Endothelial cell of umbilical vein (primary cell): ENCODE data around the gene ID1. TPM values are rescaled to one million over a fixed set of nuclear protein-coding genes. Genes with fewer than 3 reads are reported as not detected.

Source experiments
- BruUV-seq: library from RNA; stranded (reverse); fragments of 400-500 nt; replicated peaks from 2 replicates; lab custom pipeline; 2021; lab: Mats Ljungman, UMichigan
- CTCF ChIA-PET: fragments of 300-600, 350-600 bp; sonication (Branson Sonifier 250); formaldehyde crosslinking; loops from one replicate; lab custom pipeline; 2021; ENCODE audit warnings: antibody characterized with exemption, inconsistent platforms; lab: Charles Lee
- POLR2A ChIA-PET: fragments of 300-600, 350-600 bp; sonication (Branson Sonifier 250); formaldehyde crosslinking; loops from one replicate; lab custom pipeline; 2021; ENCODE audit warnings: antibody characterized with exemption, inconsistent platforms; lab: Charles Lee
- DNase-seq: peaks from one replicate; pipeline ENCODE4 v3.0.0-alpha.2; 2011; ENCODE audit warnings: low read depth, low spot score
- FAIRE-seq: peaks from 2 replicates; lab custom pipeline; 2011; peaks lifted over from hg19 to GRCh38; lab: Jason Lieb, UNC
- H2AFZ ChIP-seq: 2 replicates; pipeline ENCODE4 v1.6.0; 2012; ENCODE audit warnings: low read depth, low read length, control low read depth, inconsistent platforms
- H3K27ac ChIP-seq: 2 replicates; pipeline ENCODE4 v1.5.1; 2011; ENCODE audit warnings: low read depth, mild to moderate bottlenecking, control low read depth, low read length, moderate library complexity; ENCODE audit not compliant: insufficient read depth
- H3K27me3 ChIP-seq, 2 experiments: 2 replicates each; pipeline versions ENCODE4 v1.6.0 to v1.6.1; 2011; ENCODE audit warnings: low read length in 2 of 2, mixed read lengths in 1 of 2; ENCODE audit not compliant: control insufficient read depth in 2 of 2, insufficient read depth in 2 of 2
- H3K36me3 ChIP-seq, 2 experiments: 2 replicates in 1 of 2; 3 replicates in 1 of 2; pipeline ENCODE4 v1.5.1; 2011; ENCODE audit warnings: low read length in 2 of 2, mild to moderate bottlenecking in 1 of 2, moderate library complexity in 1 of 2; ENCODE audit not compliant: control insufficient read depth in 2 of 2, insufficient read depth in 2 of 2; ENCODE audit errors: extremely low read depth in 1 of 2
- H3K4me1 ChIP-seq: 3 replicates; pipeline ENCODE4 v1.5.1; 2011; ENCODE audit warnings: mild to moderate bottlenecking, low read length; ENCODE audit not compliant: control insufficient read depth, insufficient read depth; ENCODE audit errors: extremely low read depth
- H3K4me2 ChIP-seq: 2 replicates; pipeline ENCODE4 v1.6.1; 2011; ENCODE audit warnings: low read length, control low read depth, mixed read lengths; ENCODE audit not compliant: insufficient read depth
- H3K4me3 ChIP-seq, 3 experiments: fragments of 200-600 bp in 1 of 3; sonication (generic), shearing (Covaris generic) in 1 of 3; replicated peaks in 1 of 3; 2 replicates each; pipeline ENCODE4 v1.5.1; 2011 to 2016; ENCODE audit warnings: control low read depth in 3 of 3, low read length in 3 of 3, mild to moderate bottlenecking in 2 of 3, inconsistent platforms in 1 of 3, low read depth in 1 of 3, moderate library complexity in 1 of 3; ENCODE audit not compliant: insufficient read depth in 1 of 3
- H3K79me2 ChIP-seq: 2 replicates; pipeline ENCODE4 v1.6.0; 2012; ENCODE audit warnings: low read length, inconsistent platforms; ENCODE audit not compliant: control insufficient read depth, insufficient read depth
- H3K9ac ChIP-seq: replicated peaks from 2 replicates; pipeline ENCODE3; 2011; ENCODE audit warnings: low read length, control low read depth; ENCODE audit not compliant: insufficient read depth; ENCODE audit errors: extremely low read depth
- H3K9me1 ChIP-seq: replicated peaks from 3 replicates; pipeline ENCODE4 v1.6.0; 2011; ENCODE audit warnings: mild to moderate bottlenecking, low read length; ENCODE audit not compliant: control insufficient read depth, insufficient read depth; ENCODE audit errors: extremely low read depth
- H3K9me3 ChIP-seq: replicated peaks from 2 replicates; pipeline ENCODE4 v1.5.1; 2012; ENCODE audit warnings: low read length, inconsistent platforms; ENCODE audit not compliant: control insufficient read depth, insufficient read depth
- H4K20me1 ChIP-seq: replicated peaks from 2 replicates; pipeline ENCODE3; 2011; ENCODE audit warnings: mild to moderate bottlenecking, low read length; ENCODE audit not compliant: control insufficient read depth, insufficient read depth; ENCODE audit errors: extremely low read depth
- EZH2 ChIP-seq: IDR thresholded peaks from 2 replicates; pipeline ENCODE4 v1.6.1; 2012; ENCODE audit warnings: borderline replicate concordance, low read depth, mild to moderate bottlenecking, moderate library complexity, low read length, inconsistent platforms; ENCODE audit not compliant: severe bottlenecking
- FOS ChIP-seq: IDR thresholded peaks from 2 replicates; pipeline ENCODE4 v1.6.1; 2011; ENCODE audit warnings: mild to moderate bottlenecking, low read length, moderate library complexity, borderline replicate concordance; ENCODE audit not compliant: insufficient read depth
- GATA2 ChIP-seq: IDR thresholded peaks from 2 replicates; pipeline ENCODE4 v1.7.0; 2011; ENCODE audit warnings: low read depth, mild to moderate bottlenecking, moderate library complexity, mixed read lengths, low read length; ENCODE audit not compliant: insufficient read length, insufficient read depth
- JUN ChIP-seq: IDR thresholded peaks from 2 replicates; pipeline ENCODE4 v1.6.1; 2011; ENCODE audit warnings: borderline replicate concordance, low read depth; ENCODE audit not compliant: insufficient read length, insufficient read depth
- MYC ChIP-seq: IDR thresholded peaks from one replicate; pipeline ENCODE4 v1.6.1; 2011; ENCODE audit warnings: mild to moderate bottlenecking, low read depth, low read length
- POLR2AphosphoS5 ChIP-seq: IDR thresholded peaks from 2 replicates; pipeline ENCODE4 v1.6.1; 2012; ENCODE audit warnings: low read depth, mild to moderate bottlenecking, control low read depth, low read length, moderate library complexity; ENCODE audit not compliant: insufficient read depth
- dilution Hi-C: fragments of 300-500 bp; cut with MboI; formaldehyde crosslinking; loops from one replicate; pipeline ENCODE4 v1.15.0; 2019; ENCODE audit warnings: low sequenced_read_pairs; ENCODE audit not compliant: extremely low pct_ligation_motif_present
- intact Hi-C: fragments of 100-400 bp; cut with micrococcal nuclease; formaldehyde crosslinking; loops from one replicate; pipeline ENCODE4 v1.10.0; 2022
- polyA plus RNA-seq, 4 experiments: library from polyadenylated mRNA; depleted of rRNA in 3 of 4; stranded (reverse) in 3 of 4; unstranded in 1 of 4; fragments of >200 nt; gene quantifications; 2 replicates each; pipeline versions ENCODE4 v1.2.1 to v1.2.3, GENCODE V29; 2011 to 2012; ENCODE audit warnings: missing spikeins in 1 of 4
- total RNA-seq: library from RNA; stranded (reverse); gene quantifications from 2 replicates; pipeline ENCODE4 v1.2.3, GENCODE V29; 2021
- TF ChIP-seq, protein P1 (sequence below): IDR thresholded peaks from 2 replicates; pipeline ENCODE4 v1.6.1; 2011; ENCODE audit not compliant: insufficient read depth, insufficient read length

The ID1 gene
- total and polyA plus RNA-seq, 2 donors (not counting 3 experiments of a cell fraction or from before 2014, with no cell fraction given): 78.9 to 152 TPM

DNA sequence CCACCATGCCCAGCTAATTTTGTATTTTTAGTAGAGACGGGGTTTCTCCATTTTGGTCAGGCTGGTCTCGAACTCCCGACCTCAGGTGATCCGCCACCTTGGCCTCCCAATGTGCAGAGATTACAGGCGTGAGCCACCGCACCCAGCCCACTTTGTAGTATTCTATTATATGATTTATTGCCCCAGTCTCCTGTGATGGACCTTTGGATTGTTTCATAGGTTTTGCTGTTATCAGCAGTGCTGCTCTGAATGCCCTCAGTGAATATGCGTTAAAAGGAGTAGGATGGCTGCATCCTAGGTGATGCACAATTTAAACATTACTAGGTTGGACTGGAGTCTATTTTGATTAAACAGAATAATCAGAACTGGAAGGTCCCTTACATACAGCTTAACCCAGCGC, 10.3 kb downstream of the ID1 start:
- Histone ChIP-seq H3K9me3 (no peaks in the 10 kb centered on the region), H3K27me3 (no peaks in the 10 kb centered on the region), H4K20me1 (no peaks in the 10 kb centered on the region), H3K4me1 (peaks cover 12% of the 10 kb centered on the region), H3K9me1 (no peaks in the 10 kb centered on the region), H3K4me3 (no peak overlapping the region), H3K79me2 (no peaks in the 10 kb centered on the region), H3K27ac (no peak overlapping the region), H3K36me3 (no peaks in the 10 kb centered on the region), H3K4me2 (no peak overlapping the region), H3K9ac (no peak overlapping the region), H2AFZ (no peak overlapping the region)
- ChIA-PET POLR2A (no interaction called here), CTCF (interaction anchor here (1.7 to 4.6 kb wide), 4 partner anchors 47 to 108 kb away, joined by 6 to 24 read pairs (median 8); no protein-coding TSS in a partner anchor)
- no TSS peak for BruUV-seq
- dilution Hi-C loops: no loop called here
- FAIRE-seq: no peak
- no peak for DNase-seq
- TF ChIP-seq GATA2 (no peak), POLR2AphosphoS5 (no peak), JUN (no peak), EZH2 (no peak), MYC (no peak), FOS (no peak)
- intact Hi-C loops: no loop called here

DNA sequence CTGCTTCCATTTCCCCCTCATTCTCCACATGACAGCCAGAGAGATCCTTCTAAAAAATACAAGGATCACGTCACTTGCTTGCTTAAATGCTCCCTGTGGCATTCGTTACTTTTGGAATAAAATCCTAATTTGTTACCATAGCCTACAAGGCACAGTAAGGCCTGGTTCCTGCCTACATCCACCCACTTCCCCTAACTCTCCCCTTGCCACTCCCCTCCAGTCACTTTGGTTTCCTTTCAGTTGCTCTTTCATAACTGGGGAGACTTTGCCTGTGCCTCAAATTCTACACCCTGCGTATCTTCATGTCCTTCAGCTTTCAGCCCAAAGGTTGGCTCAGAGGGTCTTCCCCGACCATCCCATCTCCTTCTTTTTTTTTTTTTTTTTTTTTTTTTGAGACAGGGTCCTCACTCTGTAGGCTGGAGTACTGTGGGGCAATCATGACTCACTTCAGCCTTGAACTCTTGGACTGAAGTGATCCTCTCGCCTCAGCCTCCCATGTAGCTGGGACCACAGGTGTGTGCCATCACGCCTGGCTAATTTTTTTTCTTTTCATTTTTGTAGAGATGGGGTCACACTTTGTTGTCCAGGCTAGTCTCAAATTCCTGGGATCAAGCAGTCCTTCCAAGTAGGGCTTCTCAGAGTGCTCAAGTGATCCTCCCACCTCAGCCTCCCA, 12.5 kb downstream of the ID1 start:
- CTCF ChIA-PET: interaction anchor here (1.2 to 4.6 kb wide), 4 partner anchors 17 to 106 kb away, joined by 4 to 24 read pairs (median 6); no protein-coding TSS in a partner anchor
- FAIRE-seq (no peak), DNase-seq (no peak)
- no TSS peak for BruUV-seq
- dilution Hi-C loops (no loop called here), intact Hi-C loops (no loop called here)
- H3K4me1 ChIP-seq: peaks cover 4% of the 10 kb centered on the region
- TF ChIP-seq JUN: no peak
- TF ChIP-seq MYC: no peak
- TF ChIP-seq EZH2: no peak
- TF ChIP-seq, protein P1, sequence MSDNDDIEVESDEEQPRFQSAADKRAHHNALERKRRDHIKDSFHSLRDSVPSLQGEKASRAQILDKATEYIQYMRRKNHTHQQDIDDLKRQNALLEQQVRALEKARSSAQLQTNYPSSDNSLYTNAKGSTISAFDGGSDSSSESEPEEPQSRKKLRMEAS: no peak
- TF ChIP-seq FOS: no peak
- no peak overlapping the region for H3K27ac ChIP-seq
- H3K9me1 ChIP-seq: no peaks in the 10 kb centered on the region
- H3K9ac ChIP-seq: no peak overlapping the region
- no peaks in the 10 kb centered on the region for H3K9me3 ChIP-seq
- no peak overlapping the region for H2AFZ ChIP-seq
- H3K4me3 ChIP-seq: no peak overlapping the region
- H3K79me2 ChIP-seq: no peaks in the 10 kb centered on the region
- POLR2A ChIA-PET: no interaction called here
- no peak overlapping the region for H3K4me2 ChIP-seq
- no peaks in the 10 kb centered on the region for H4K20me1 ChIP-seq
- H3K27me3 ChIP-seq: no peaks in the 10 kb centered on the region
- H3K36me3 ChIP-seq: no peaks in the 10 kb centered on the region
